Measurements from ENCODE around the gene GATD1. TPM values are rescaled to one million over a fixed set of nuclear protein-coding genes. Genes with fewer than 3 reads are reported as not detected.
"Not testable (repeated sequence)": the region's sequence is repeated elsewhere in the genome, so short reads cannot be mapped to it uniquely, and the experiment has no call there.

Gene GATD1
- total and polyA plus RNA-seq, 10 of the 15 experiments (the other 5 are each of a cell fraction or from before 2014, with no cell fraction given), result 1.2 to 92.6 (median 22.3) TPM

GRCh38 chr11:737366-737765 is 39.9 kb downstream of the GATD1 start (continued):
- TF ChIP-seq ELK1 (IDR thresholded peaks at IDR 0.05; ENCODE audit: low read depth, low read length) (no peak), ZNF384 (IDR thresholded peaks at IDR 0.05; ENCODE audit: borderline replicate concordance, low read depth, low read length) (no peak), TBL1XR1 (IDR thresholded peaks at IDR 0.05; ENCODE audit: low read depth, low read length) (no peak)

GRCh38 chr11:734541-734940 is 42.7 kb downstream of the GATD1 start:
- H3K27ac ChIP-seq (ENCODE audit: control insufficient read depth, insufficient read depth); H4K20me1 ChIP-seq (ENCODE audit: control insufficient read depth, insufficient read depth); H3K4me3 ChIP-seq; H3K27me3 ChIP-seq (replicated peaks in 1 of 2; ENCODE audit: control insufficient read depth in 2 of 2, insufficient read depth in 2 of 2, low read length in 1 of 2); DNase-seq (ENCODE audit: low read depth, low spot score); H2AFZ ChIP-seq (ENCODE audit: control insufficient read depth, low read depth, low read length); H3K4me1 ChIP-seq (ENCODE audit: control insufficient read depth, insufficient read depth, low read length); ATAC-seq; intact Hi-C loops (cut with micrococcal nuclease; ENCODE audit: unreplicated experiment); BruUV-seq (replicated peaks); H3K9me3 ChIP-seq (replicated peaks; ENCODE audit: control insufficient read depth, insufficient read depth, low read length); H3K79me2 ChIP-seq (ENCODE audit: control insufficient read depth, insufficient read depth, low read length); H3K9ac ChIP-seq (ENCODE audit: control insufficient read depth, insufficient read depth, low read length); H3K36me3 ChIP-seq (ENCODE audit: control insufficient read depth in 2 of 2, insufficient read depth in 2 of 2, low read length in 1 of 2); H3K4me2 ChIP-seq (ENCODE audit: control insufficient read depth, insufficient read depth); RAD21 ChIA-PET (ENCODE audit: unreplicated experiment); in situ Hi-C loops (cut with MboI); FAIRE-seq; POLR2A ChIA-PET; SMC1A ChIA-PET (ENCODE audit: uncharacterized antibody, unreplicated experiment); CTCF ChIA-PET: not testable (repeated sequence)
- 67% methylated on average over 26 of the region's 26 CpGs for WGBS (ENCODE audit: insufficient coverage, insufficient replicate concordance, low lambda C conversion rate, missing lambda C conversion rate)

GRCh38 chr11:733072-733471 is 44.2 kb downstream of the GATD1 start:
- Histone ChIP-seq H3K27ac (ENCODE audit: control insufficient read depth, insufficient read depth) (no peak overlapping the region), H3K9ac (ENCODE audit: control insufficient read depth, insufficient read depth, low read length) (no peak overlapping the region), H3K79me2 (ENCODE audit: control insufficient read depth, insufficient read depth, low read length) (no peaks in the 10 kb centered on the region), H3K4me2 (ENCODE audit: control insufficient read depth, insufficient read depth) (no peak overlapping the region), H3K4me1 (ENCODE audit: control insufficient read depth, insufficient read depth, low read length) (no peaks in the 10 kb centered on the region), H3K27me3 (replicated peaks in 1 of 2; ENCODE audit: control insufficient read depth in 2 of 2, insufficient read depth in 2 of 2, low read length in 1 of 2) (no peaks in the 10 kb centered on the region), H3K9me3 (replicated peaks; ENCODE audit: control insufficient read depth, insufficient read depth, low read length) (no peaks in the 10 kb centered on the region), H3K36me3 (ENCODE audit: control insufficient read depth in 2 of 2, insufficient read depth in 2 of 2, low read length in 1 of 2) (no peaks in the 10 kb centered on the region), H3K4me3 (no peak overlapping the region), H4K20me1 (ENCODE audit: control insufficient read depth, insufficient read depth) (no peaks in the 10 kb centered on the region), H2AFZ (ENCODE audit: control insufficient read depth, low read depth, low read length) (no peak overlapping the region)
- in situ Hi-C loops (cut with MboI) (no loop called here), intact Hi-C loops (cut with micrococcal nuclease; ENCODE audit: unreplicated experiment) (no loop called here)
- WGBS (ENCODE audit: insufficient coverage, insufficient replicate concordance, low lambda C conversion rate, missing lambda C conversion rate), result 65% methylated on average over 20 of the region's 20 CpGs
- POLR2A ChIA-PET, result interaction anchor here (0.7 kb wide), 2 partner anchors 16 to 21 kb away, joined by 3 to 4 read pairs; no protein-coding TSS in a partner anchor
- CTCF ChIA-PET, result no interaction called here
- SMC1A ChIA-PET (ENCODE audit: uncharacterized antibody, unreplicated experiment), result no interaction called here
- no peak for FAIRE-seq
- BruUV-seq (replicated peaks), result no TSS peak
- RAD21 ChIA-PET (ENCODE audit: unreplicated experiment), result interaction anchor here (0.7 kb wide), 1 partner anchor 98 kb away, joined by 3 read pairs; no protein-coding TSS in a partner anchor
- ATAC-seq, result no peak
- no peak for DNase-seq (ENCODE audit: low read depth, low spot score)
- TF ChIP-seq RAD51 (IDR thresholded peaks at IDR 0.05), result no peak
- TF ChIP-seq SRF (IDR thresholded peaks at IDR 0.05; ENCODE audit: low read depth in 2 of 2, low read length in 2 of 2), result no peak
- no peak for TF ChIP-seq ZBTB33 (IDR thresholded peaks at IDR 0.05)
- TF ChIP-seq HSF1 (IDR thresholded peaks at IDR 0.05; ENCODE audit: low read depth, low read length), result no peak

Data from GM12878 (cell line).